H9 (cell line): ENCODE measurements around the gene SLC34A1. TPM values are rescaled to one million over a fixed set of nuclear protein-coding genes. Genes with fewer than 3 reads are reported as not detected.
A peak's percentile ranks its signal among the peaks of the same experiment; 100 is the strongest.

Experiments
- DNase-seq: peaks from one replicate; pipeline ENCODE4 v3.0.0-alpha.2; 2017
- H2AFZ ChIP-seq: one replicate; pipeline ENCODE4 v1.6.1; 2013; ENCODE audit warnings: mild to moderate bottlenecking, low read length, control low read depth, moderate library complexity
- H2AK5ac ChIP-seq: 2 replicates; pipeline ENCODE4 v1.6.1; 2013; ENCODE audit warnings: low read length, control low read depth, mixed read lengths; ENCODE audit not compliant: insufficient read length
- H2BK120ac ChIP-seq: one replicate; pipeline ENCODE4 v1.6.1; 2013; ENCODE audit warnings: low read depth, mild to moderate bottlenecking, low read length, control low read depth, inconsistent platforms; ENCODE audit not compliant: poor library complexity, severe bottlenecking
- H2BK12ac ChIP-seq: 2 replicates; pipeline ENCODE4 v1.6.1; 2013; ENCODE audit warnings: low read length, control low read depth, mixed read lengths, low read depth; ENCODE audit not compliant: insufficient read length
- H2BK15ac ChIP-seq: 2 replicates; pipeline ENCODE4 v1.6.1; 2013; ENCODE audit warnings: low read depth, low read length, control low read depth
- H2BK20ac ChIP-seq: one replicate; pipeline ENCODE4 v1.6.1; 2013; ENCODE audit warnings: low read depth, mild to moderate bottlenecking, low read length, control low read depth, inconsistent platforms; ENCODE audit not compliant: poor library complexity, severe bottlenecking
- H2BK5ac ChIP-seq: 2 replicates; pipeline ENCODE4 v1.6.1; 2013; ENCODE audit warnings: low read length, control low read depth, mixed read lengths; ENCODE audit not compliant: insufficient read length
- H3K14ac ChIP-seq: 2 replicates; pipeline ENCODE4 v1.6.1; 2013; ENCODE audit warnings: low read length, control low read depth; ENCODE audit not compliant: insufficient read depth
- H3K18ac ChIP-seq: 2 replicates; pipeline ENCODE4 v1.6.1; 2013; ENCODE audit warnings: low read depth, mild to moderate bottlenecking, mixed read lengths, low read length, control low read depth; ENCODE audit not compliant: insufficient read length
- H3K23ac ChIP-seq: 2 replicates; pipeline ENCODE4 v1.6.1; 2013; ENCODE audit warnings: low read length, control low read depth, mixed read lengths, low read depth; ENCODE audit not compliant: insufficient read length
- H3K23me2 ChIP-seq: 2 replicates; pipeline ENCODE4 v1.6.1; 2013; ENCODE audit warnings: low read depth, mild to moderate bottlenecking, mixed read lengths, low read length, control low read depth; ENCODE audit not compliant: insufficient read length, poor library complexity, severe bottlenecking
- H3K27ac ChIP-seq: 2 replicates; pipeline ENCODE4 v1.5.1; 2013; ENCODE audit warnings: low read length, control low read depth, mixed read lengths, low read depth; ENCODE audit not compliant: insufficient read length
- H3K27me3 ChIP-seq: 2 replicates; pipeline ENCODE4 v1.6.1; 2013; ENCODE audit warnings: low read length, control low read depth, inconsistent platforms; ENCODE audit not compliant: insufficient read depth
- H3K4ac ChIP-seq: 2 replicates; pipeline ENCODE4 v1.6.1; 2013; ENCODE audit warnings: low read depth, mild to moderate bottlenecking, control low read depth, inconsistent platforms, low read length, moderate library complexity
- H3K4me1 ChIP-seq: 2 replicates; pipeline ENCODE4 v1.6.1; 2013; ENCODE audit warnings: low read length, control low read depth, inconsistent platforms; ENCODE audit not compliant: insufficient read depth
- H3K4me2 ChIP-seq: 2 replicates; pipeline ENCODE4 v1.6.1; 2013; ENCODE audit warnings: low read length, control low read depth, mixed read lengths; ENCODE audit not compliant: insufficient read length, insufficient read depth
- H3K56ac ChIP-seq: 2 replicates; pipeline ENCODE4 v1.6.1; 2013; ENCODE audit warnings: low read depth, mild to moderate bottlenecking, mixed read lengths, low read length, control low read depth; ENCODE audit not compliant: insufficient read length
- H3K79me1 ChIP-seq: 2 replicates; pipeline ENCODE4 v1.6.1; 2013; ENCODE audit warnings: low read depth, mild to moderate bottlenecking, moderate library complexity, low read length, control low read depth, inconsistent platforms; ENCODE audit not compliant: insufficient read depth, poor library complexity, severe bottlenecking
- H3K79me2 ChIP-seq: 2 replicates; pipeline ENCODE4 v1.6.1; 2013; ENCODE audit warnings: low read length, control low read depth, inconsistent platforms; ENCODE audit not compliant: insufficient read depth
- H3K9ac ChIP-seq: 2 replicates; pipeline ENCODE4 v1.6.1; 2013; ENCODE audit warnings: low read length, control low read depth, mixed read lengths; ENCODE audit not compliant: insufficient read length; ENCODE audit errors: extremely low read depth
- H3K9me3 ChIP-seq: one replicate; pipeline ENCODE4 v1.6.1; 2013; ENCODE audit warnings: low read depth, low read length, inconsistent platforms; ENCODE audit not compliant: control insufficient read depth
- H3T11ph ChIP-seq: one replicate; pipeline ENCODE4 v1.6.1; 2013; ENCODE audit warnings: mild to moderate bottlenecking, low read length, control low read depth, inconsistent platforms
- H4K20me1 ChIP-seq: one replicate; pipeline ENCODE4 v1.6.1; 2013; ENCODE audit not compliant: control insufficient read depth, insufficient read length, insufficient read depth
- H4K5ac ChIP-seq: 2 replicates; pipeline ENCODE4 v1.6.1; 2013; ENCODE audit warnings: low read depth, mild to moderate bottlenecking, mixed read lengths, low read length, control low read depth; ENCODE audit not compliant: insufficient read length
- H4K8ac ChIP-seq: replicated peaks from 2 replicates; pipeline ENCODE4 v1.6.1; 2013; ENCODE audit warnings: low read length, control low read depth, mixed read lengths, low read depth; ENCODE audit not compliant: insufficient read length
- H4K91ac ChIP-seq: 2 replicates; pipeline ENCODE4 v1.6.1; 2013; ENCODE audit warnings: low read depth, mild to moderate bottlenecking, moderate library complexity, mixed read lengths, low read length, control low read depth; ENCODE audit not compliant: insufficient read length
- H3K27ac Mint-ChIP-seq, 3 experiments: 2 replicates in 2 of 3; 3 replicates in 1 of 3; pipeline ENCODE4 v1.8.0; 2020 to 2021; ENCODE audit warnings: mixed read lengths in 3 of 3, mild to moderate bottlenecking in 1 of 3, moderate library complexity in 1 of 3
- H3K27me3 Mint-ChIP-seq: 2 replicates; pipeline ENCODE4 v1.8.0; 2021; ENCODE audit warnings: low read depth, mild to moderate bottlenecking, moderate library complexity, mixed read lengths
- H3K36me3 Mint-ChIP-seq, 3 experiments: 2 replicates in 2 of 3; 3 replicates in 1 of 3; pipeline ENCODE4 v1.8.0; 2020 to 2021; ENCODE audit warnings: low read depth in 3 of 3, mixed read lengths in 3 of 3; ENCODE audit not compliant: insufficient read depth in 1 of 3
- H3K4me1 Mint-ChIP-seq, 2 experiments: 2 replicates each; pipeline ENCODE4 v1.8.0; 2020; ENCODE audit warnings: mixed read lengths in 2 of 2
- H3K4me3 Mint-ChIP-seq, 2 experiments: 2 replicates in 1 of 2; 3 replicates in 1 of 2; pipeline ENCODE4 v1.8.0; 2020 to 2021; ENCODE audit warnings: mild to moderate bottlenecking in 2 of 2, mixed read lengths in 2 of 2, moderate library complexity in 1 of 2
- H3K9me3 Mint-ChIP-seq, 2 experiments: 2 replicates in 1 of 2; 3 replicates in 1 of 2; pipeline ENCODE4 v1.8.0; 2020; ENCODE audit warnings: mild to moderate bottlenecking in 2 of 2, mixed read lengths in 2 of 2, moderate library complexity in 1 of 2
- CTCF ChIP-seq: fragments of 200-600 bp; sonication (generic); conservative IDR thresholded peaks from 3 replicates; pipeline ENCODE4 v1.8.0; 2021; ENCODE audit warnings: antibody characterized with exemption, mild to moderate bottlenecking
- WGBS: extraction: QIAGEN DNeasy Blood & Tissue Kit; methylation state at CpG from one replicate; pipeline ENCODE4 v1.1.7; 2013; ENCODE audit warnings: missing lambda C conversion rate, low lambda C conversion rate, mixed read lengths; ENCODE audit not compliant: insufficient read length; ENCODE audit errors: extremely low coverage; 5-methylcytosine and 5-hydroxymethylcytosine counted together
- total RNA-seq: library from RNA; stranded (reverse); gene quantifications from 2 replicates; pipeline ENCODE4 v1.2.1, GENCODE V29; 2021

Gene SLC34A1
- total RNA-seq, 1 experiment from 2014 or later = not detected

- Histone ChIP-seq H2BK20ac (no peak overlapping the region), H3K79me1 (no peaks in the 10 kb centered on the region), H3K9ac (no peak overlapping the region), H2BK15ac (no peak overlapping the region), H4K5ac (no peak overlapping the region), H3K79me2 (no peaks in the 10 kb centered on the region), H4K20me1 (no peaks in the 10 kb centered on the region), H2BK12ac (no peak overlapping the region), H3K56ac (no peak overlapping the region), H3K27me3 (peaks cover 12% of the 10 kb centered on the region; the same call in 1 of the 2 replicates), H4K91ac (no peak overlapping the region), H3K4me1 (no peaks in the 10 kb centered on the region), H4K8ac (no peak overlapping the region), H2AK5ac (no peak overlapping the region), H3K4ac (no peak overlapping the region), H3K14ac (peak overlapping the region; percentile 4; the same call in 1 of the 2 replicates), H3K4me2 (peak overlapping the region; percentile 60), H3K23ac (no peak overlapping the region), H3K23me2 (peaks cover 23% of the 10 kb centered on the region), H2AFZ (no peak overlapping the region), H3K9me3 (no peaks in the 10 kb centered on the region), H3T11ph (no peak overlapping the region), H2BK120ac (no peak overlapping the region), H3K18ac (no peak overlapping the region), H3K27ac (no peak overlapping the region), H2BK5ac (no peak overlapping the region)
- DNase-seq = no peak
- no CpG with 5 or more reads among the region's 16 CpGs for WGBS
- Mint-ChIP-seq H3K9me3 (peaks cover 0 to 2% of the 10 kb centered on the region in 2 experiments; a peak in 2 of 5 replicates), H3K36me3 (no peaks in the 10 kb centered on the region), H3K4me3 (peak overlapping the region; percentile 33 to 74), H3K4me1 (peaks cover 10 to 11% of the 10 kb centered on the region in 2 experiments), H3K27me3 (peaks cover 88% of the 10 kb centered on the region), H3K27ac (no peak overlapping the region)
- no peak for TF ChIP-seq CTCF
Observed at GRCh38 chr5:177404641-177405179, 20.5 kb downstream of the SLC34A1 start.
